Stimulated activated effector memory CD8-positive, alpha-beta T cell treated with anti-CD3 and anti-CD28 coated beads, Interleukin-12 subunit alpha, Interleukin-12 subunit beta, amount 100 ng/mL, for 72 hours (primary cell): ENCODE data around the gene GALNT12.

Source experiments
- ATAC-seq: fragments of 150-1000 bp; cut with Tn5 transposase; 2 replicates; pipeline ENCODE4 v1.10.0; 2021
- DNase-seq, 2 donors: peaks; one replicate each; pipeline ENCODE4 v3.0.0; 2021 to 2022; ENCODE audit warnings: low spot score in 2 of 2
- H3K27ac Mint-ChIP-seq: one replicate; pipeline ENCODE4 v1.8.0; 2022; ENCODE audit warnings: mild to moderate bottlenecking, mixed read lengths
- H3K36me3 Mint-ChIP-seq: one replicate; pipeline ENCODE4 v1.8.0; 2022; ENCODE audit warnings: mild to moderate bottlenecking, mixed read lengths
- H3K4me1 Mint-ChIP-seq: one replicate; pipeline ENCODE4 v1.8.0; 2022; ENCODE audit warnings: mixed read lengths
- H3K4me3 Mint-ChIP-seq: one replicate; pipeline ENCODE4 v1.8.0; 2022; ENCODE audit warnings: mild to moderate bottlenecking, mixed read lengths
- H3K9me3 Mint-ChIP-seq: one replicate; pipeline ENCODE4 v1.8.0; 2022; ENCODE audit warnings: mixed read lengths

Gene GALNT12

GRCh38 chr9:98850851-98851729 lies 43.6 kb downstream of the GALNT12 start:
- Mint-ChIP-seq H3K27ac (peak overlapping the region; percentile 14), H3K9me3 (peaks cover 3% of the 10 kb centered on the region), H3K36me3 (no peaks in the 10 kb centered on the region), H3K4me3 (no peak overlapping the region), H3K4me1 (peaks cover 10% of the 10 kb centered on the region)
- DNase-seq = no peak
- no peak for ATAC-seq

GRCh38 chr9:98851730-98852459 lies 44.4 kb downstream of the GALNT12 start:
- ATAC-seq (peak; percentile 58), DNase-seq (peak; percentile 10 to 64)
- H3K27ac Mint-ChIP-seq = peak overlapping the region; percentile 14
- peaks cover 10% of the 10 kb centered on the region for H3K4me1 Mint-ChIP-seq
- peaks cover 3% of the 10 kb centered on the region for H3K9me3 Mint-ChIP-seq
- no peak overlapping the region for H3K4me3 Mint-ChIP-seq
- H3K36me3 Mint-ChIP-seq = no peaks in the 10 kb centered on the region

GRCh38 chr9:98852460-98852734 lies 44.9 kb downstream of the GALNT12 start:
- DNase-seq (no peak), ATAC-seq (no peak)
- no peaks in the 10 kb centered on the region for H3K36me3 Mint-ChIP-seq
- no peak overlapping the region for H3K4me3 Mint-ChIP-seq
- H3K27ac Mint-ChIP-seq = no peak overlapping the region
- H3K9me3 Mint-ChIP-seq = peaks cover 3% of the 10 kb centered on the region
- H3K4me1 Mint-ChIP-seq = peaks cover 10% of the 10 kb centered on the region

- Mint-ChIP-seq H3K4me1 (peaks cover 10% of the 10 kb centered on the region), H3K27ac (no peak overlapping the region), H3K4me3 (no peak overlapping the region), H3K36me3 (no peaks in the 10 kb centered on the region), H3K9me3 (peaks cover 3% of the 10 kb centered on the region)
- ATAC-seq (no peak), DNase-seq (no peak)
These were observed 45.5 kb downstream of the GALNT12 start for GRCh38 chr9:98852961-98853360.

- Mint-ChIP-seq H3K27ac (no peak overlapping the region), H3K36me3 (no peaks in the 10 kb centered on the region), H3K9me3 (peaks cover 3% of the 10 kb centered on the region), H3K4me1 (peaks cover 10% of the 10 kb centered on the region), H3K4me3 (no peak overlapping the region)
- DNase-seq (no peak), ATAC-seq (no peak)
These were observed 46.8 kb downstream of the GALNT12 start for GRCh38 chr9:98854266-98854665.

- Mint-ChIP-seq H3K4me1 (peaks cover 10% of the 10 kb centered on the region), H3K36me3 (no peaks in the 10 kb centered on the region), H3K4me3 (no peak overlapping the region), H3K9me3 (peaks cover 3% of the 10 kb centered on the region), H3K27ac (no peak overlapping the region)
- DNase-seq (no peak), ATAC-seq (no peak)
These were observed 48.1 kb downstream of the GALNT12 start for GRCh38 chr9:98855592-98855991.

GRCh38 chr9:98856982-98857381 lies 49.5 kb downstream of the GALNT12 start:
- DNase-seq = no peak
- H3K36me3 Mint-ChIP-seq = no peaks in the 10 kb centered on the region
- peaks cover 2% of the 10 kb centered on the region for H3K4me1 Mint-ChIP-seq
- peaks cover 3% of the 10 kb centered on the region for H3K9me3 Mint-ChIP-seq
- ATAC-seq = no peak
- no peak overlapping the region for H3K4me3 Mint-ChIP-seq
- H3K27ac Mint-ChIP-seq = no peak overlapping the region

GRCh38 chr9:98859941-98860340 lies 52.5 kb downstream of the GALNT12 start:
- H3K9me3 Mint-ChIP-seq = peaks cover 3% of the 10 kb centered on the region
- H3K27ac Mint-ChIP-seq = no peak overlapping the region

GRCh38 chr9:98860871-98861293 lies 53.4 kb downstream of the GALNT12 start:
- ATAC-seq = no peak

More at GRCh38 chr9:98859941-98860340, 52.5 kb downstream of the GALNT12 start:
- H3K4me1 Mint-ChIP-seq = no peaks in the 10 kb centered on the region
- no peak overlapping the region for H3K4me3 Mint-ChIP-seq
- DNase-seq = no peak
- no peaks in the 10 kb centered on the region for H3K36me3 Mint-ChIP-seq
- no peak for ATAC-seq

GRCh38 chr9:98861781-98862504 lies 54.5 kb downstream of the GALNT12 start:
- Mint-ChIP-seq H3K36me3 (no peaks in the 10 kb centered on the region), H3K4me1 (no peaks in the 10 kb centered on the region), H3K27ac (no peak overlapping the region), H3K4me3 (no peak overlapping the region), H3K9me3 (no peaks in the 10 kb centered on the region)
- peak; percentile 43 for ATAC-seq
- no peak for DNase-seq

More at GRCh38 chr9:98860871-98861293, 53.4 kb downstream of the GALNT12 start:
- Mint-ChIP-seq H3K27ac (no peak overlapping the region), H3K4me3 (no peak overlapping the region), H3K36me3 (no peaks in the 10 kb centered on the region), H3K4me1 (no peaks in the 10 kb centered on the region), H3K9me3 (no peaks in the 10 kb centered on the region)
- DNase-seq = no peak

- no peak overlapping the region for H3K27ac Mint-ChIP-seq
- no peaks in the 10 kb centered on the region for H3K36me3 Mint-ChIP-seq
- DNase-seq (no peak), ATAC-seq (no peak)
- H3K4me3 Mint-ChIP-seq = no peak overlapping the region
- no peaks in the 10 kb centered on the region for H3K9me3 Mint-ChIP-seq
- peaks cover 10% of the 10 kb centered on the region for H3K4me1 Mint-ChIP-seq
These were observed 55.5 kb downstream of the GALNT12 start for GRCh38 chr9:98862936-98863335.

- Mint-ChIP-seq H3K27ac (no peak overlapping the region), H3K4me1 (peaks cover 10% of the 10 kb centered on the region), H3K4me3 (no peak overlapping the region), H3K36me3 (no peaks in the 10 kb centered on the region), H3K9me3 (no peaks in the 10 kb centered on the region)
- DNase-seq (no peak), ATAC-seq (no peak)
These were observed 57.1 kb downstream of the GALNT12 start for GRCh38 chr9:98864281-98865174.

- Mint-ChIP-seq H3K4me1 (peaks cover 10% of the 10 kb centered on the region), H3K27ac (no peak overlapping the region), H3K9me3 (no peaks in the 10 kb centered on the region), H3K36me3 (no peaks in the 10 kb centered on the region), H3K4me3 (no peak overlapping the region)
- ATAC-seq (no peak), DNase-seq (no peak)
These were observed 57.9 kb downstream of the GALNT12 start for GRCh38 chr9:98865284-98865875.

- ATAC-seq (no peak), DNase-seq (no peak)
- Mint-ChIP-seq H3K27ac (no peak overlapping the region), H3K36me3 (no peaks in the 10 kb centered on the region), H3K4me1 (peaks cover 10% of the 10 kb centered on the region), H3K9me3 (no peaks in the 10 kb centered on the region), H3K4me3 (no peak overlapping the region)
These were observed 59.1 kb downstream of the GALNT12 start for GRCh38 chr9:98866435-98867102.
